Ishikawa (cell line): Measurements from ENCODE around the gene FASTKD2.
A peak's percentile ranks its signal among the peaks of the same experiment; 100 is the strongest.

Experiments
- MAX ChIP-seq: IDR thresholded peaks from 2 replicates; pipeline ENCODE4 v1.6.1; 2012
- RAD21 ChIP-seq: IDR thresholded peaks from 2 replicates; pipeline ENCODE4 v1.6.1; 2012; ENCODE audit warnings: low read depth
- TAF1 ChIP-seq: IDR thresholded peaks from 2 replicates; pipeline ENCODE4 v1.6.1; 2012; ENCODE audit warnings: low read depth, mild to moderate bottlenecking
- TEAD4 ChIP-seq: IDR thresholded peaks from 2 replicates; pipeline ENCODE4 v1.6.1; 2012

- TF ChIP-seq TEAD4, result no peak
- TF ChIP-seq MAX, result no peak
- no peak for TF ChIP-seq TAF1
- TF ChIP-seq RAD21, result peak; percentile 76
These were observed 35.4 kb downstream of the FASTKD2 start for GRCh38 chr2:206800506-206801417.
